ENCODE measurements around the gene CDH7.

The CDH7 gene

GRCh38 chr18:65768120-65768778, 17.4 kb downstream of the CDH7 start:
- no peak for DNase-seq

DNA sequence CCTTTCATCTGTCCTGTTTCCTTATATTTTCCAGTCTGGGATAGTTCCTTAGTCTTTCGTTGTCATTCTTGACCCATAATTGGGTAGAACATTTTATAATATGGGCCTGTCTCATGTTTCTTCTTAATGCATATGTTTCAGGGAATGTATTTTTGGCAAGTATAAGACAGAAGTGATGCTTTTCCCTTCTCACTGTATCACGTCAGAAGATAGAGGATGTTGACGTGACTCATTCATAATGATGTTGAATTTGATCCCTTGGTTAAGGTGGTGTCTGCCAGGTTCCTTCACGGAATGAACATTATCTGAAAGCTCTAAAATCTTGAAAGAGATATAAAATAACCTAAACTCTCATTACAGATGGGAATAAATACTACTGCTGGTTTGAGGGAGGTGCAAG, 18.8 kb downstream of the CDH7 start:
- DNase-seq = no peak

DNA sequence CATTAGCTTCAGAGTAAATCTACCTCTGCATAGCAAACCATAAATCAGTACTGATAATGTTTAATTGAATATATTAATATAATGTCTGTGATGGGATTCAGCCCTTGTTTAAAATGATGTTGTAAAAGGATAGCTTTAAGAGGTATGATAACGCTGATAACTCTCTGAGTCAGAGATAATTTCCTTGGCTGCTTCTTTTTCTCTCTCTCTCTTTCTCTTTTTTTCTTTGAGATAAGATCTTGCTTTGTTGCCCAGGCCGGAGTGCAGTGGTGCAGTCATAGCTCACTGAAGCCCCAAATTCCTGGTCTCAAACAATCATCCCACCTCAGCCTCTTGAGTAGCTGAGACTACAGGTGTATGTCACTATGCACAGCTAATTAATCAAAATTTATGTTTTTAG, 35.7 kb downstream of the CDH7 start:
- DNase-seq = no peak

DNA sequence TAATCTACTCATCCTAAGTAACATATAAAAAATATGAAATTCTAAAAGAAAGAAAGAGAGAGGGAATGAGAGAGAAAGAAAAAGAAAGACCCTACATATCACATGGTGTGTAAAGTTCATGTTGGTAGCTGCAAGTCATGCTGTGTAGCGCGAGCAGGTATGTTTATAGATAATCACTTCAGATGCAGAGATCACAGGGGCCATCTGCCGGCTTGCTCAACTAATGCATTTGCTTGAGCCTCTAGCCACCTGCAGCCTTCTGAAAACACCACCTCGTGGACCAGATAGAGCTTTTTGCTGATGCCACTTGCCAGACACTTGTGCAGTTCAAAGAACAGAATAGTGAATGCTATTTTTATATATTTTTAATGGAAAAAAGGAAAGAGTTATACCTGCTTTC, 37.6 kb downstream of the CDH7 start:
- no peak for DNase-seq

- no peak for DNase-seq
Observed at GRCh38 chr18:65790604-65791003, 39.8 kb downstream of the CDH7 start.

DNA sequence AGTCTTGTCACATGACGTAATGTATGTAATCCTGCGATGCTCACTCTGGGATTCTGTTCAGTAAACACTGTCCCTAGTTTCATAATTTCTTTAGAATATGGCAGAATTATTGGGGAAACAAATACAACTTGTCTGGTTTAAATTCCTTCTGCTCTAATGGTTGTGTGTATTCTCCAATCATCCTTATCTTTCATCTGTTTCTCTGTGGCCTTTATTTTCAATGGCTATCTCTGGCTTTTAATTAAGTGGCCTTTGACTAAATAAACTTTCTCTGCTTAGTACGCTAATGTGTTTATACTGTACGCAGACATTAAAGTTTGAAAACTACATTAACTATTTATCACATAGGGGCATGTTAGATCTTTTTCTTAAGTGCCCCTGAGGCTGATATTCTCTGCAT, 40.9 kb downstream of the CDH7 start:
- DNase-seq = no peak

- DNase-seq = no peak
Observed at GRCh38 chr18:65792456-65793074, 41.8 kb downstream of the CDH7 start.

DNA sequence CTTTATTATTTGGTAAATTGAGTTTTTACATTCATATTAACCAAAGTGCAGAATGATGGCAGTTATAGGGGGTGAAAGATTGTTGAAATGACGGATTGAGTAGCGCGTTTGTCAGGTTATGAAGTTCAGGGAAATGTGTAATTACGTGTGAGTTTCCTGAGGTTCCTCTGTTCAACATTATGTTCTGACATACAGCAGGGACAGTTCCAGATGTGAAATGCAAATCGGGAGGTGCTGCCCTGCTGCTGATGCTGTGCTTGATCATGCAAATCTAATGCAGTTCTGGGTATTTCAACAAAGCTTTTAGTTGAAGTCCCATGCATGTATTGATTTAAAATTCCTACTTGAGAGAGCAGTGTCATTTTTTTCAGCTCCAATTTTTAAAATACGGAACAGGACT, 57.9 kb downstream of the CDH7 start:
- DNase-seq = no peak

DNA sequence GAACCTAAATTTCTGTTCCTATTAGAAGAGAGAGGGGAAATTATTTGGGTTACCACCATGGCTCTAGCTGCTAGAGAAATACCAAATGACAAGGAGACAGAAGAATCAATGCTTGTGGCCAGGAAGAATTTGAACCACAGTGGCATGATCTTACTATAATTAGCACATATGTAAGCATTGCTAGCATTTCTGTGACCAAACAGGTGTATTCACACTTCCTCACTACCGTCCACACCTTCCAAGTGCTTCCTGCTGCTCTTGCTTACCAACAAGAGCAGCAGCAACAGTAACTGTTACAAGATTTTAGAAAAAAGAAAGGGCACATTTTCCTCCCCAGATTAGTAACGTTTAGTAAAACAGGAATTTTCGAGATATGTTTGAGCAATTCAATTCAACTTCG, 60.5 kb downstream of the CDH7 start:
- no peak for DNase-seq

GRCh38 chr18:65815506-65815905, 64.7 kb downstream of the CDH7 start:
- DNase-seq = no peak

- DNase-seq = no peak
Observed at GRCh38 chr18:65817178-65817577, 66.4 kb downstream of the CDH7 start.

DNA sequence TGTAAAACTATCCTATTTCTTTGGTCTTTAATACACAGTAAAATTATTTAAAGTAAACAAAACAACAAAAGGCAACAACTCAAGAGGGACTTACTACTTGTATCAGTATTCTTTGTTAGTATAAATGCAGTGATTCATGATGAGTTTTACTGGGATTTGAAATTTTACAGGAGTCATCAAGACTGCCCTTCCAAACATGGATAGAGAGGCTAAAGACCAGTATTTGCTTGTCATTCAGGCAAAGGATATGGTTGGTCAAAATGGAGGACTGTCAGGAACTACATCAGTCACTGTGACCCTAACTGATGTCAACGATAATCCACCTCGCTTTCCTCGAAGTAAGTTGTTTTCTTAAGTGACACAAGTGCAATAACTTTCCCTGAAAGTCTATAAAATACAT, 71.1 kb downstream of the CDH7 start:
- no peak for DNase-seq

DNA sequence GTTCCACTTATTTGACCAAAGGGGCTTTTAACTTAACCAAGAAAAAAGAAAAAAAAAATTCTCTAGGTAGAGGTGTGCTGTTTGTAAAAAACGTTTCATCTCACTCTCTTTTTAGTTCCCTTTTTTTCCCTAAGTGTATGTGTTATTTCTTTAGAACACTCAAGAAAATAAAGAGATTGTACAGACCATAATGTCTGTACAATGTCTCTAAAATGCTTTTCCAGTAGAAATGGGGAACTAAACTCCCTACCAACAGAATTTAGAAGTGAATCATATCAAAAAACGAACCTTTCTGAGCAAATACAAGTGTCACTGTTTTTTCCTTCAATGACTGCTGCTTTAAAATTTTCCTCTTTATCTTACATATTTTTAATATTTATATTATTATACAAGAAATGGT, 72.0 kb downstream of the CDH7 start:
- DNase-seq = no peak

GRCh38 chr18:65827444-65827843, 76.6 kb downstream of the CDH7 start:
- DNase-seq = no peak

DNA sequence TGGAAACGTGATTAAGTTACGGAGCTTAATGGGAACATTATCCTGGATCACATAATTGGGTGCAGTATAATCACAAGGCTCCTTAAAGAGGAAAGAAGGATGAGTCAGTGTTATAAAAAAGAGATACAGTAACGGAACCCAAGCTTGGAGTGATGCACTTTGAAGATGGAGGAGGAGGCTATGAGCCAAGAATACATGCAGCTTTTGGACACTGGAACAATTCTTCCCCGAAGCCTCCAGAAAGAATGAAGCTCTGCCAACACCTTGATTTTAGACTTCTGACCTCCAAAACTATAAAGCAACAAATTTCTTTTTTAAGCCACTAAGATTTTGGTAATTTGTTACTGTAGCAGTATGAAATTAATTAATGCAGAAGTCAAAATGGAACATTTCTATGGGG, 85.1 kb downstream of the CDH7 start:
- DNase-seq = no peak

DNA sequence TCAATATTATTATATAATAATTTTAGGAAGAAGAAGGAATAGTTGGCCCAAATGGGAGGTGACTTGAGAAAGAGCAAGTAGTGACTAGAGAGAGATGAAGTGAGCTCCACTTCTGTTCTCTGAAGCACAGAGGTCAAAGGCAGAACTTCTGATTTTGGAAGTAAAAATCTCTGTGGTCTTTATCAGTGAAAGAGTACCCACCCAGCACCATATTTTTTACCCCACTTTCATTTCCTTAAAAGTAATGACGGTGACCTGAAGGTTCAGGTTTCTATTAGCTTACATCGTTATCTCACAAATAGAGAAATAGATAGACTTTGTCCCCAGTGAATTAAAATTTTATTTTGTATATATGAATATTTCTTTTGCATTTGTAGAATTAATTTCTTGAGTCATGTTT, 95.3 kb downstream of the CDH7 start:
- DNase-seq = no peak

GRCh38 chr18:65852273-65852672, 101.5 kb downstream of the CDH7 start:
- DNase-seq = no peak

DNA sequence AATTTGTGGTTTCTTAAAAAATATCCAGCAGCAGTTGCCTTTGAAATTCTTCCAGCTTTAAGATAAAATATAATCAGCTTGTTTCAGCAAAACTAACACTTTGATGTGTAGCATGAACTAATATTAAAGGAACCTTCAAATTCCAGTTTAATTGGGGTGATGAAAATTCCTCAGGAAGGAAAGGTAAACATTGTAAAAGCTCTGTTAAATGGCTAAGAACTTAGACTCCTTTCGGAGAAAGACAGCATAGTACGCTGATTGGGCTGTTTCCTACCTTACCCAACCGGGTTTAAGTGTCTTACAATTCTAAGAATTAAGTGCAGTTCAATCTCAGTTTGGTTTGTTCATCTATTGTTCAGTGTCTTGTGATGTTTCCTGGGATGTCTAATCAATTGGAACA, 108.3 kb downstream of the CDH7 start:
- DNase-seq = no peak

DNA sequence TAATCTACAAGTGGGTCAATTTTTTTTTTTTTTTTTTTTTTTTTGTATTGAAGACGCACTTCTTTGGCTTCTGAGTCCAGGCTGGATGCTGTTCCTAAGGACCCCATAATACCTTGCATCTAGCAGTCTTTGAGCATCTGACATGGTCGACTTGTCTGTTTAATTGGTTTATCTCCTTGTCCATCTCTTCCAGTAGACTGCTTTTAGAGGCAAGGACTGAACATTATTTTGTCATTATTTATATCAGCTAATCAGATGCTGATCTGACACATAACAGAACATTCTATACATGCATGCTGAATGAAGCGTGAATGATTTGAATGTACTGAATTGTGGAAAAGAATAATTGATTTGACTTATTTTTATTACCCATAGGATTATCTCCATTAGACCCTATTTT, 118.7 kb downstream of the CDH7 start:
- DNase-seq = no peak

- no peak for DNase-seq
Observed at GRCh38 chr18:65876310-65876709, 125.5 kb downstream of the CDH7 start.

DNA sequence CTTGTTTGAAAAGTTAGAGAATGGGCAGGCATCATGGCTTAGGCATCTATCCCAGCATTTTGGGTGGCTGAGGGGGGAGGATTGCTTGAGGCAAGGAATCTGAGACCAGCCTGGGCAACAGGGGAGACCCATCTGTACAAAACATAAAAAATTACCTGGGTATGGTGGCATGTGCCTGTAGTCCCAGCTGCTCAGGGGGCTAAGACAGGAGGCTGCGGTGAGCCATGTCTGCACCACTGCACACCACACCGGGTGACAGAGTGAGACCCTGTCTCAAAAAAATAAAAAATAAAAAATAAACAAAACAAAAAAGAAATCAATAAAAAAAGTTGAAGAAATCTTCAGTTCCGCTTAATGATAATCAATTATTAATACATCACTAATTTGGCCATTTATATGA, 146.5 kb downstream of the CDH7 start:
- DNase-seq = no peak

DNA sequence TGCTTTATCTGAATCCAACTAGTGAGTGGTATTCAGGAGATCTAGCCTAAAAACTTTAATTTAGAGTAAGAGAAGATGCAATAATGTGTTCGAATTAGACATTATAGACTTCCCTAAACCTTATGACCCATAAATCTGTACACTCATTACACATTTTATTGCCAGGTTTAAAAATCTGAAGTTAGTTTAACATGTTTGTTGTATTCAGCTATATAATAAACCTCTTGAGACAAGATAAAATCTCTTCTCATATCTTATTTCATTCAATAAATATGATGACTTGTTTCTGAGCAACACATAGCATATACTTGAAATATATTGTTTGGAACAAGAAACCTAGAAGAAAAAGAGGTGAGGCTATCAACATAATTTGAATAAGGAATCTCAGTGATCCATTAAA, 150.7 kb downstream of the CDH7 start:
- DNase-seq = no peak

DNA sequence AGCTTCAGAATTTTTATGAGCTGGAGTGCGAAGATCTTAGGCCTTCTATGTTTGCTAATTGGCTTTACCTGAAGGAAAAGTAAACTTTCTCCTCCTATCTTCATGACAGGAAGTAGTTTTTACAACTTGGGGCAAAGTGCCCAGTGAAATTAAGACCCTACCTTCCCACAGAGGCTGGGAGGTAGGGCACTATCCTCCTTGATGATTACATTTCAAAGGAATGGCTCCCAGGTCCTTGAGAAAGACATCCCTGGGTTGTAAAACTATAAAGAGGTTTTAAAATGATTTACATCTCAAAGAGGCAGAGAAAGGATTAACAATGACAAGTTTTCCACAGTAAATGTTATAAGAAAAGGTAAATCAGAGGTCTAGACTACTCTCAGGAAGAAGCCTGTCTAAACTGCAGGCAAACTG, 155.8 kb downstream of the CDH7 start:
- no peak for DNase-seq

DNA sequence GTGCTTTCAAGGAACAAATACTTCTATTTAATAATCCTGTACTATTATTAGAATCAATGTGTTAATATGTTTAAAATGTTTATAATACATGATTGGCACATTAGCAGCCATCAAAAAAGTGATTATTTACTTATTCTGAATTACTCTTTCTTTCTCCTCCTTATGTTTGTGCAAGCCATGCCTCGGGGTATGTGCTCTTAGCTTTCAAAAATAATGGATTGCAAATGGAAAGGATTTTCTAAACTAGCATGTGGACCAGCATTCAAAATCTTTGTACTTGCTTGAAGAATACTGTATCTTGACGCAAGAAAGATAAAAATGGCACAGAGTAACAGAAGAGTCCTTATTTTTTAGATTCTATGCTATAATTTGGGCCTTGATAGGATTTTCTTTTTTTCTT, 156.5 kb downstream of the CDH7 start:
- no peak for DNase-seq

GRCh38 chr18:65919018-65919417, 168.2 kb downstream of the CDH7 start:
- DNase-seq = no peak
